ENCODE measurements around the gene WRNIP1. TPM values are rescaled to one million over a fixed set of nuclear protein-coding genes. Genes with fewer than 3 reads are reported as not detected.

The WRNIP1 gene
- total and polyA plus RNA-seq, 2 of the 8 experiments (the other 6 are each of a cell fraction or from before 2014, with no cell fraction given) = 38.2 to 39.2 TPM

GRCh38 chr6:2793534-2794151, 28.4 kb downstream of the WRNIP1 start (continued):
- TF ChIP-seq CHD7 (IDR thresholded peaks at IDR 0.05; ENCODE audit: insufficient replicate concordance, low read length) = no peak
- no peak for TF ChIP-seq KDM4A (IDR thresholded peaks at IDR 0.05; ENCODE audit: low read depth, low read length, severe bottlenecking)
- no peak for TF ChIP-seq SAP30 (IDR thresholded peaks at IDR 0.05; ENCODE audit: insufficient read depth, insufficient replicate concordance, low read length)
- TF ChIP-seq RFX5 (IDR thresholded peaks at IDR 0.05; ENCODE audit: borderline replicate concordance, low read depth, low read length) = no peak

Data from H1 (cell line).